Measurements from ENCODE around the gene TDRD12. TPM values are rescaled to one million over a fixed set of nuclear protein-coding genes. Genes with fewer than 3 reads are reported as not detected.

The TDRD12 gene
- total and polyA plus RNA-seq, 2 donors (not counting 3 experiments of a cell fraction or from before 2014, with no cell fraction given): 0.03 to 0.09 TPM

DNA sequence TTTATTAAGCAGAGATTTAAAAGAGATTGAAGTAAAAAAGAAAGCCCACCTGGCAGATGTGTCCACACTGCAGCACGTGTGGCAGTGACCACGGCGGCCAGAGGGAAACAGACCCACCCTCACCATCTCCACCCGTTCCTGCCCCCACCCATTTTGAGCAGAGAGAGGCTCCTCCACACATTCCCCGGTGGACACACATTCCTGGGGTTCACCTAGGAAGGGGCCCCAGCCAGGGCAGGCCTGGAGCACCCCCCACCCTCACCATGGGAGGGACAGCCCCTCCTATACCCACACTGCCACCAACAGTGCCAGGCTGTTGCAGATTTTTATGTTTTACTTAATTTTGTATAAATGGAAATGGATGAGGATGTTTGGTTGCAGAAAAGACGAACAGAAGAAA lies 95.1 kb downstream of the TDRD12 start:
- Histone ChIP-seq H3K4me3 (replicated peaks in 1 of 3; ENCODE audit: insufficient read depth in 1 of 3, low read depth in 1 of 3, low read length in 3 of 3) (no peak overlapping the region), H2AFZ (ENCODE audit: low read depth, low read length) (no peak overlapping the region), H3K79me2 (ENCODE audit: control insufficient read depth, insufficient read depth, low read length) (no peaks in the 10 kb centered on the region), H3K4me2 (ENCODE audit: insufficient read depth, low read length) (no peak overlapping the region), H3K27ac (ENCODE audit: insufficient read depth, low read depth, low read length) (no peak overlapping the region), H3K4me1 (ENCODE audit: control insufficient read depth, extremely low read depth, insufficient read depth, low read length) (no peaks in the 10 kb centered on the region), H3K9me1 (replicated peaks; ENCODE audit: control insufficient read depth, extremely low read depth, insufficient read depth, low read length) (no peaks in the 10 kb centered on the region), H3K9ac (replicated peaks; ENCODE audit: extremely low read depth, insufficient read depth, low read length) (no peak overlapping the region), H4K20me1 (replicated peaks; ENCODE audit: control insufficient read depth, extremely low read depth, insufficient read depth, low read length) (no peaks in the 10 kb centered on the region), H3K27me3 (ENCODE audit: control insufficient read depth in 2 of 2, insufficient read depth in 2 of 2, low read length in 2 of 2) (peaks cover 0 to 2% of the 10 kb centered on the region in 2 experiments), H3K36me3 (ENCODE audit: control insufficient read depth in 2 of 2, extremely low read depth in 1 of 2, insufficient read depth in 2 of 2, low read length in 2 of 2) (no peaks in the 10 kb centered on the region), H3K9me3 (replicated peaks; ENCODE audit: control insufficient read depth, insufficient read depth, low read length) (no peaks in the 10 kb centered on the region)
- BruUV-seq (replicated peaks): no TSS peak
- intact Hi-C loops (cut with micrococcal nuclease) (no loop called here), dilution Hi-C loops (cut with MboI; ENCODE audit: extremely low pct_ligation_motif_present, low sequenced_read_pairs) (no loop called here)
- DNase-seq (ENCODE audit: low read depth, low spot score): no peak
- TF ChIP-seq, protein P1, sequence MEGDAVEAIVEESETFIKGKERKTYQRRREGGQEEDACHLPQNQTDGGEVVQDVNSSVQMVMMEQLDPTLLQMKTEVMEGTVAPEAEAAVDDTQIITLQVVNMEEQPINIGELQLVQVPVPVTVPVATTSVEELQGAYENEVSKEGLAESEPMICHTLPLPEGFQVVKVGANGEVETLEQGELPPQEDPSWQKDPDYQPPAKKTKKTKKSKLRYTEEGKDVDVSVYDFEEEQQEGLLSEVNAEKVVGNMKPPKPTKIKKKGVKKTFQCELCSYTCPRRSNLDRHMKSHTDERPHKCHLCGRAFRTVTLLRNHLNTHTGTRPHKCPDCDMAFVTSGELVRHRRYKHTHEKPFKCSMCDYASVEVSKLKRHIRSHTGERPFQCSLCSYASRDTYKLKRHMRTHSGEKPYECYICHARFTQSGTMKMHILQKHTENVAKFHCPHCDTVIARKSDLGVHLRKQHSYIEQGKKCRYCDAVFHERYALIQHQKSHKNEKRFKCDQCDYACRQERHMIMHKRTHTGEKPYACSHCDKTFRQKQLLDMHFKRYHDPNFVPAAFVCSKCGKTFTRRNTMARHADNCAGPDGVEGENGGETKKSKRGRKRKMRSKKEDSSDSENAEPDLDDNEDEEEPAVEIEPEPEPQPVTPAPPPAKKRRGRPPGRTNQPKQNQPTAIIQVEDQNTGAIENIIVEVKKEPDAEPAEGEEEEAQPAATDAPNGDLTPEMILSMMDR (IDR thresholded peaks at IDR 0.05; ENCODE audit: extremely low read depth in 1 of 2, insufficient read depth in 1 of 2, low read depth in 1 of 2, low read length in 2 of 2): no peak
- no peak for TF ChIP-seq EZH2 (IDR thresholded peaks at IDR 0.05; ENCODE audit: borderline replicate concordance, low read depth, low read length, severe bottlenecking)
- TF ChIP-seq MYC (IDR thresholded peaks at IDR 0.05; ENCODE audit: low read depth, low read length): no peak
- no peak for TF ChIP-seq POLR2A (IDR thresholded peaks at IDR 0.05; ENCODE audit: low read depth, low read length)
- TF ChIP-seq, protein P2, sequence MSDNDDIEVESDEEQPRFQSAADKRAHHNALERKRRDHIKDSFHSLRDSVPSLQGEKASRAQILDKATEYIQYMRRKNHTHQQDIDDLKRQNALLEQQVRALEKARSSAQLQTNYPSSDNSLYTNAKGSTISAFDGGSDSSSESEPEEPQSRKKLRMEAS (IDR thresholded peaks at IDR 0.05; ENCODE audit: insufficient read depth, insufficient read length): no peak
- TF ChIP-seq FOS (IDR thresholded peaks at IDR 0.05; ENCODE audit: borderline replicate concordance, insufficient read depth, low read length): no peak
- TF ChIP-seq GATA2 (IDR thresholded peaks at IDR 0.05; ENCODE audit: insufficient read depth, insufficient read length, low read depth, low read length): no peak
- no peak for TF ChIP-seq POLR2AphosphoS5 (IDR thresholded peaks at IDR 0.05; ENCODE audit: insufficient read depth, low read depth, low read length)
- TF ChIP-seq JUN (IDR thresholded peaks at IDR 0.05; ENCODE audit: borderline replicate concordance, insufficient read depth, insufficient read length, low read depth): no peak
- ChIA-PET POLR2A (no interaction called here), CTCF (no interaction called here)
- no peak for FAIRE-seq
